Measurements from ENCODE around the gene VCAM1. TPM values are rescaled to one million over a fixed set of nuclear protein-coding genes. Genes with fewer than 3 reads are reported as not detected.
A peak's percentile ranks its signal among the peaks of the same experiment; 100 is the strongest.

The VCAM1 gene
- total and polyA plus RNA-seq, 9 of the 15 experiments (the other 6 are each of a cell fraction or from before 2014, with no cell fraction given), result 0.04 to 0.13 TPM; not detected in 7

DNA sequence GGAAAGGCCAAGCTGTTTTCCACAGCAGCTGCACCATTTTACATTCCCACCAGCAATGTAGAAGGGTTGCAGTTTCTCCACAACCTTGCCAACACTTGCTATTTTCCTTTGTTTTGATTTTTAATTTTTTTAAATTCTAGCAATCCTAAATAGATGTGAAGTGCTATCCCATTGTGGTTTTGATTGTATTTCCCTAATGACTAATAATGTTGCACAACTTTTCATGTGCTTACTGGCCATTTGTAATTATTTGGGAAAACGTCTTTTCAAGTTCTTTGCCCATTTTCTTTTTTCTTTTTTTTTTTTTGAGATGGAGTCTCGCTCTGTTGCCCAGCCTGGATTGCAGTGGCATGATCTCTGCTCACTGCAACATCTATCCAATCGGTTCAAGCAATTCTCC, 53.9 kb downstream of the VCAM1 start:
- FAIRE-seq (no peak), DNase-seq (ENCODE audit: extremely low read depth in 1 of 4, low spot score in 3 of 4) (no peak), ATAC-seq (no peak)
- no peaks in the 10 kb centered on the region for H3K27me3 ChIP-seq (ENCODE audit: control insufficient read depth in 2 of 2, insufficient read depth in 2 of 2, low read length in 2 of 2)
- no peaks in the 10 kb centered on the region for H4K20me1 ChIP-seq (replicated peaks; ENCODE audit: control insufficient read depth, insufficient read depth, low read length)
- TF ChIP-seq ELF4 (CRISPR knock-in tag; IDR thresholded peaks at IDR 0.05) (no peak), ZNF3 (CRISPR knock-in tag; IDR thresholded peaks at IDR 0.05) (no peak), CEBPG (CRISPR knock-in tag; IDR thresholded peaks at IDR 0.05) (no peak), CEBPG (tag; conservative IDR thresholded peaks at IDR 0.05 in 1 of 2, IDR thresholded peaks at IDR 0.05 in 1 of 2) (peak in 1 of 2 experiments; percentile 37; a peak in 1 of 4 replicates), CEBPB (tag; IDR thresholded peaks at IDR 0.05) (peak; percentile 51), RBM25 (IDR thresholded peaks at IDR 0.05; ENCODE audit: low read depth, low read length, severe bottlenecking) (peak; percentile 36)
- in situ Hi-C loops (cut with MboI), result no loop called here
- no peak overlapping the region for H3K9ac ChIP-seq (ENCODE audit: insufficient read depth in 1 of 2, low read depth in 2 of 2, low read length in 2 of 2)
- H3K27ac ChIP-seq (ENCODE audit: extremely low read depth, low read depth, low read length), result no peak overlapping the region
- H3K79me2 ChIP-seq (ENCODE audit: control insufficient read depth, insufficient read depth, low read length), result no peaks in the 10 kb centered on the region
- POLR2A ChIA-PET, result no interaction called here
- no peaks in the 10 kb centered on the region for H3K9me1 ChIP-seq (ENCODE audit: control insufficient read depth, insufficient read depth, low read length)
- 29% methylated on average over 2 of the region's 3 CpGs for WGBS (ENCODE audit: insufficient coverage, low coverage, missing lambda C conversion rate)
- no peaks in the 10 kb centered on the region for H3K9me3 ChIP-seq (replicated peaks; ENCODE audit: control insufficient read depth, insufficient read depth, low read depth, low read length)
- H3K4me2 ChIP-seq (ENCODE audit: insufficient read depth, low read length), result no peak overlapping the region
- intact Hi-C loops (cut with micrococcal nuclease), result no loop called here
- peaks cover 0 to 3% of the 10 kb centered on the region in 2 experiments; a peak in 1 of 5 replicates for H3K4me1 ChIP-seq (replicated peaks in 1 of 2; ENCODE audit: control insufficient read depth in 2 of 2, insufficient read depth in 2 of 2, low read length in 2 of 2)
- H3K36me3 ChIP-seq (ENCODE audit: control insufficient read depth, insufficient read depth, low read length), result no peaks in the 10 kb centered on the region
- BruUV-seq (replicated peaks), result no TSS peak
- no peak overlapping the region for H2AFZ ChIP-seq (ENCODE audit: low read depth, low read length)
- H3K4me3 ChIP-seq, result no peak overlapping the region
- CTCF ChIA-PET (ENCODE audit: low intra/inter-chr PET ratio), result no interaction called here

DNA sequence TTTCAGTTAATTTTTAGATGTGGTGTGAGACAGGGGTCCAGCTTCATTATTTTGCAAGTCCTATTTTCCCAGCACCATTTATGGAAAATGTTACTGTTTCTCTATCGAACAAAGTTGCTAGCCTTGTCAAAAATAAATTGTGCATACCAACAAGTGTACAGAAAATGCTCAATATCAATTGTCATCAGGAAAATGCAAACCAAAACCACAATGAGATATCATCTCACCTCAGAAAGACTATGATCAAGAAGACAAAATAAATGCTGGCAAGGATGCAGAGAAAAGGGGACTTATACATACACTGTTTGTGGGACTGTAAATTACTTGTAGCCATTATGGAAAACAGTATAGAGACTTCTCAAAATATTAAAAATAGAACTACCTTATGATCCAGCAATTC, 54.8 kb downstream of the VCAM1 start:
- FAIRE-seq (no peak), ATAC-seq (no peak), DNase-seq (ENCODE audit: extremely low read depth in 1 of 4, low spot score in 3 of 4) (no peak)
- 18% methylated on average over 1 of the region's 1 CpG for WGBS (ENCODE audit: insufficient coverage, low coverage, missing lambda C conversion rate)
- H3K4me2 ChIP-seq (ENCODE audit: insufficient read depth, low read length), result no peak overlapping the region
- in situ Hi-C loops (cut with MboI), result no loop called here
- H3K9me3 ChIP-seq (replicated peaks; ENCODE audit: control insufficient read depth, insufficient read depth, low read depth, low read length), result no peaks in the 10 kb centered on the region
- intact Hi-C loops (cut with micrococcal nuclease), result no loop called here
- H3K27me3 ChIP-seq (ENCODE audit: control insufficient read depth in 2 of 2, insufficient read depth in 2 of 2, low read length in 2 of 2), result no peaks in the 10 kb centered on the region
- H3K4me3 ChIP-seq, result no peak overlapping the region
- ChIA-PET POLR2A (no interaction called here), CTCF (ENCODE audit: low intra/inter-chr PET ratio) (no interaction called here)
- no peak overlapping the region for H3K9ac ChIP-seq (ENCODE audit: insufficient read depth in 1 of 2, low read depth in 2 of 2, low read length in 2 of 2)
- H3K27ac ChIP-seq (ENCODE audit: extremely low read depth, low read depth, low read length), result no peak overlapping the region
- no TSS peak for BruUV-seq (replicated peaks)
- H3K36me3 ChIP-seq (ENCODE audit: control insufficient read depth, insufficient read depth, low read length), result no peaks in the 10 kb centered on the region
- no peaks in the 10 kb centered on the region for H3K79me2 ChIP-seq (ENCODE audit: control insufficient read depth, insufficient read depth, low read length)
- H3K4me1 ChIP-seq (replicated peaks in 1 of 2; ENCODE audit: control insufficient read depth in 2 of 2, insufficient read depth in 2 of 2, low read length in 2 of 2), result peaks cover 0 to 3% of the 10 kb centered on the region in 2 experiments; a peak in 1 of 5 replicates
- no peaks in the 10 kb centered on the region for H4K20me1 ChIP-seq (replicated peaks; ENCODE audit: control insufficient read depth, insufficient read depth, low read length)
- H2AFZ ChIP-seq (ENCODE audit: low read depth, low read length), result no peak overlapping the region
- H3K9me1 ChIP-seq (ENCODE audit: control insufficient read depth, insufficient read depth, low read length), result no peaks in the 10 kb centered on the region
- TF ChIP-seq RBM25 (IDR thresholded peaks at IDR 0.05; ENCODE audit: low read depth, low read length, severe bottlenecking), result no peak
- no peak for TF ChIP-seq ZNF586 (CRISPR knock-in tag; conservative IDR thresholded peaks at IDR 0.05)
- TF ChIP-seq CBFA2T2 (conservative IDR thresholded peaks at IDR 0.05), result no peak
- TF ChIP-seq NEUROD1 (IDR thresholded peaks at IDR 0.05; ENCODE audit: borderline replicate concordance, low read depth, low read length, partially characterized antibody), result no peak
- no peak for TF ChIP-seq SMARCA5 (IDR thresholded peaks at IDR 0.05)
- TF ChIP-seq ZNF695 (CRISPR knock-in tag; IDR thresholded peaks at IDR 0.05), result no peak
- no peak for TF ChIP-seq ASH1L (IDR thresholded peaks at IDR 0.05; ENCODE audit: borderline replicate concordance, low read depth, partially characterized antibody)
- no peak for TF ChIP-seq SMAD1 (IDR thresholded peaks at IDR 0.05; ENCODE audit: low read depth, low read length, partially characterized antibody)
- no peak for TF ChIP-seq MEF2A (IDR thresholded peaks at IDR 0.05; ENCODE audit: control insufficient read depth, low read depth, low read length)
- no peak for TF ChIP-seq FOXA3 (CRISPR knock-in tag; conservative IDR thresholded peaks at IDR 0.05 in 1 of 2, IDR thresholded peaks at IDR 0.05 in 1 of 2)
- no peak for TF ChIP-seq POLR3A (IDR thresholded peaks at IDR 0.05; ENCODE audit: borderline replicate concordance, extremely low read depth, insufficient read depth, insufficient read length)
- no peak for TF ChIP-seq HNRNPH1 (optimal IDR thresholded peaks at IDR 0.05; ENCODE audit: low read depth, low read length)
- TF ChIP-seq SMARCC2 (IDR thresholded peaks at IDR 0.05; ENCODE audit: low read depth), result no peak
- TF ChIP-seq EZH2 (IDR thresholded peaks at IDR 0.05; ENCODE audit: borderline replicate concordance, low read depth, low read length), result no peak

All from K562 (cell line).